Smooth muscle cell (in vitro differentiated cells): Measurements from ENCODE around the gene IMPDH2. TPM values are rescaled to one million over a fixed set of nuclear protein-coding genes. Genes with fewer than 3 reads are reported as not detected.

Source experiments
- DNase-seq: peaks from one replicate; lab custom pipeline; 2025; ENCODE audit not compliant: unreplicated experiment; lab: John Stamatoyannopoulos, UW
- H2AFZ ChIP-seq: fragments of 200-600 bp; sonication (generic); 2 replicates; pipeline ENCODE4 v1.6.0; 2016; ENCODE audit warnings: antibody characterized with exemption, low read depth, mild to moderate bottlenecking
- H3F3A ChIP-seq: fragments of 200-600 bp; sonication (generic); 2 replicates; pipeline ENCODE4 v1.6.0; 2017; ENCODE audit warnings: antibody characterized with exemption, low read depth
- H3K27ac ChIP-seq: fragments of 200-600 bp; sonication (generic); 2 replicates; pipeline ENCODE4 v1.5.1; 2016; ENCODE audit warnings: low read depth, mild to moderate bottlenecking
- H3K27me3 ChIP-seq: fragments of 200-600 bp; sonication (generic); 2 replicates; pipeline ENCODE4 v1.6.1; 2016; ENCODE audit warnings: low read depth, mild to moderate bottlenecking
- H3K36me3 ChIP-seq: fragments of 200-600 bp; sonication (generic); 2 replicates; pipeline ENCODE4 v1.5.1; 2016; ENCODE audit warnings: low read depth
- H3K4me1 ChIP-seq: fragments of 200-600 bp; sonication (generic); 2 replicates; pipeline ENCODE4 v1.5.1; 2016; ENCODE audit warnings: low read depth
- H3K4me2 ChIP-seq: fragments of 200-600 bp; sonication (generic); 2 replicates; pipeline ENCODE4 v1.6.0; 2016; ENCODE audit warnings: mild to moderate bottlenecking
- H3K4me3 ChIP-seq: fragments of 200-600 bp; sonication (generic); 2 replicates; pipeline ENCODE4 v1.5.1; 2016; ENCODE audit warnings: mild to moderate bottlenecking
- H3K79me2 ChIP-seq: fragments of 200-600 bp; sonication (generic); 2 replicates; pipeline ENCODE4 v1.6.0; 2016; ENCODE audit warnings: low read depth, mild to moderate bottlenecking
- H3K9ac ChIP-seq: fragments of 200-600 bp; sonication (generic); 2 replicates; pipeline ENCODE4 v1.6.0; 2016; ENCODE audit warnings: low read depth
- H3K9me3 ChIP-seq: fragments of 200-600 bp; sonication (generic); replicated peaks from 2 replicates; pipeline ENCODE4 v1.5.1; 2016; ENCODE audit warnings: low read depth
- H4K20me1 ChIP-seq: fragments of 200-600 bp; sonication (generic); 2 replicates; pipeline ENCODE4 v1.6.0; 2016; ENCODE audit warnings: low read depth
- CTCF ChIP-seq: fragments of 200-600 bp; sonication (generic); IDR thresholded peaks from 2 replicates; pipeline ENCODE4 v1.5.1; 2017; ENCODE audit warnings: borderline replicate concordance, mild to moderate bottlenecking, antibody characterized with exemption; ENCODE audit not compliant: insufficient read depth, poor library complexity, severe bottlenecking
- WGBS: methylation state at CpG from one replicate; pipeline ENCODE4 v1.1.7; 2016; ENCODE audit warnings: low lambda C conversion rate; 5-methylcytosine and 5-hydroxymethylcytosine counted together
- polyA plus RNA-seq: library from polyadenylated mRNA; unstranded; fragments of >200 nt; fragmentation: Nextera tagmentation; extraction: Ambion mirVana; gene quantifications from 2 replicates; pipeline ENCODE4 v1.2.1, GENCODE V29; 2016
- total RNA-seq: library from RNA; depleted of rRNA; stranded (reverse); fragments of >200 nt; gene quantifications from 2 replicates; pipeline ENCODE4 v1.2.3, GENCODE V29; 2014

IMPDH2 gene
- total and polyA plus RNA-seq, 2 experiments from 2014 or later, result 105 to 121 TPM

GRCh38 chr3:48985831-48986376 lies 43.3 kb downstream of the IMPDH2 start:
- WGBS, result 96% methylated on average over 7 of the region's 7 CpGs
- H3K36me3 ChIP-seq, result no peaks in the 10 kb centered on the region

GRCh38 chr3:48984663-48985062 lies 44.5 kb downstream of the IMPDH2 start:
- Histone ChIP-seq H3K4me3 (no peak overlapping the region), H3K9ac (no peak overlapping the region), H3K79me2 (no peaks in the 10 kb centered on the region), H2AFZ (no peak overlapping the region), H3K4me2 (no peak overlapping the region), H3K27me3 (no peaks in the 10 kb centered on the region), H3K27ac (peak overlapping the region; percentile 42), H3F3A (peaks cover 3% of the 10 kb centered on the region), H4K20me1 (no peaks in the 10 kb centered on the region), H3K36me3 (no peaks in the 10 kb centered on the region), H3K9me3 (no peaks in the 10 kb centered on the region), H3K4me1 (peaks cover 8% of the 10 kb centered on the region)
- DNase-seq, result no peak
- no peak for TF ChIP-seq CTCF

More at GRCh38 chr3:48985831-48986376, 43.3 kb downstream of the IMPDH2 start:
- Histone ChIP-seq H3K4me3 (no peak overlapping the region), H3K27ac (no peak overlapping the region), H3F3A (peaks cover 3% of the 10 kb centered on the region), H2AFZ (no peak overlapping the region), H3K9me3 (no peaks in the 10 kb centered on the region), H3K4me1 (peaks cover 8% of the 10 kb centered on the region), H3K79me2 (no peaks in the 10 kb centered on the region), H3K27me3 (no peaks in the 10 kb centered on the region), H4K20me1 (no peaks in the 10 kb centered on the region), H3K9ac (no peak overlapping the region), H3K4me2 (no peak overlapping the region)
- TF ChIP-seq CTCF, result no peak
- no peak for DNase-seq

GRCh38 chr3:48983096-48983495 lies 46.1 kb downstream of the IMPDH2 start:
- DNase-seq, result no peak
- no peak overlapping the region for H2AFZ ChIP-seq
- no peaks in the 10 kb centered on the region for H3K9me3 ChIP-seq
- no peaks in the 10 kb centered on the region for H3F3A ChIP-seq
- no peak overlapping the region for H3K4me2 ChIP-seq
- WGBS, result 96% methylated on average over 4 of the region's 4 CpGs
- no peaks in the 10 kb centered on the region for H3K36me3 ChIP-seq
- no peak overlapping the region for H3K4me3 ChIP-seq
- H3K4me1 ChIP-seq, result no peaks in the 10 kb centered on the region
- no peak for TF ChIP-seq CTCF
- H3K27ac ChIP-seq, result no peak overlapping the region
- H3K79me2 ChIP-seq, result no peaks in the 10 kb centered on the region
- no peaks in the 10 kb centered on the region for H3K27me3 ChIP-seq
- H4K20me1 ChIP-seq, result no peaks in the 10 kb centered on the region
- no peak overlapping the region for H3K9ac ChIP-seq

- Histone ChIP-seq H4K20me1 (no peaks in the 10 kb centered on the region), H3K4me1 (no peaks in the 10 kb centered on the region), H3K79me2 (no peaks in the 10 kb centered on the region), H3K27ac (no peak overlapping the region), H2AFZ (no peak overlapping the region), H3K4me2 (no peak overlapping the region), H3K36me3 (no peaks in the 10 kb centered on the region), H3K27me3 (no peaks in the 10 kb centered on the region), H3F3A (no peaks in the 10 kb centered on the region), H3K9ac (no peak overlapping the region), H3K4me3 (no peak overlapping the region), H3K9me3 (no peaks in the 10 kb centered on the region)
- 99% methylated on average over 5 of the region's 5 CpGs for WGBS
- no peak for DNase-seq
- no peak for TF ChIP-seq CTCF
Observed at GRCh38 chr3:48982686-48983085, 46.5 kb downstream of the IMPDH2 start.
